Hematopoietic multipotent progenitor cell (in vitro differentiated cells): ENCODE data around the gene SLC4A8. TPM values are rescaled to one million over a fixed set of nuclear protein-coding genes. Genes with fewer than 3 reads are reported as not detected.
A peak's percentile ranks its signal among the peaks of the same experiment; 100 is the strongest.

Experiments used
- DNase-seq, 3 donors: peaks; one replicate each; pipeline ENCODE4 v3.0.0-alpha.2; 2011 to 2015; ENCODE audit warnings: low read depth in 2 of 3, low spot score in 2 of 3
- total RNA-seq: library from RNA; depleted of rRNA; stranded (reverse); fragments of >200 nt; gene quantifications from one replicate; pipeline ENCODE4 v1.2.3, GENCODE V29; 2012

Gene SLC4A8
- total RNA-seq, 1 donor: 5.1 TPM

DNA sequence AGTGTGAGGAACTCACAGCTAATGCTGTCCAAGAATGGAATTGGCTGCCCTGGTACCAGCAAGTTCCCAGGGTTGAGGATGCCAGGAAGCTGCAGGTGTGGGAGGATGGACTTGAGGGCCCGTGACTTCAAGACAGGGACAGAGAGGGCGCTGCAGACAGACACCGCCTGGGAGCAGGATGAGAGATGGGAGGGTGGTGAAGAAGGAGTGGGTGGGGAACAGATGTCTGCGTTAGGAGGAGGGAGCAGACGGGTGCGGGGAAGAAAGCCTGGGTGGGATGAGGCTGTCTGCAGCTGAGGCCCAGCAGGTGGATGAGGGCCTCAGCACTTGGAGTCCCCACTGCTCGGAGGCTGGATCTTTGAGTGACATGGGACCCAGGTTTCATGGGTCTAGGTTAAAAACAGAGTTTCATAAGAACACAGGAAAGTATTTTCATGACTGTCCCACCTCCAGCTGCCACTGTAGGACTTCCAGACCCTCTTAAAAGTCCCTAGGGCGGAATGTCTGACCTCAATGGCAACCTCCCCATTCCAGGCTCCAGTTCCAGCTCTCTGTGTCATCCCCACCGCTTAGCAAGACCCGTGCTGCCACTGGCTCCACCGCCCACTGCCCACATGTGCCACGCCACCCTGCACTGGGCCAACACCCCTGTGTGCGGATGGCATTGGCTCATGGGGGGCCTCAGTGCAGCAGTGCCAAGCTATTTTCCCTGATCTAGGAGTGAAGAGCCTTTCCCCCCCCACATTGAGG, 96.1 kb downstream of the SLC4A8 start:
- DNase-seq: no peak

DNA sequence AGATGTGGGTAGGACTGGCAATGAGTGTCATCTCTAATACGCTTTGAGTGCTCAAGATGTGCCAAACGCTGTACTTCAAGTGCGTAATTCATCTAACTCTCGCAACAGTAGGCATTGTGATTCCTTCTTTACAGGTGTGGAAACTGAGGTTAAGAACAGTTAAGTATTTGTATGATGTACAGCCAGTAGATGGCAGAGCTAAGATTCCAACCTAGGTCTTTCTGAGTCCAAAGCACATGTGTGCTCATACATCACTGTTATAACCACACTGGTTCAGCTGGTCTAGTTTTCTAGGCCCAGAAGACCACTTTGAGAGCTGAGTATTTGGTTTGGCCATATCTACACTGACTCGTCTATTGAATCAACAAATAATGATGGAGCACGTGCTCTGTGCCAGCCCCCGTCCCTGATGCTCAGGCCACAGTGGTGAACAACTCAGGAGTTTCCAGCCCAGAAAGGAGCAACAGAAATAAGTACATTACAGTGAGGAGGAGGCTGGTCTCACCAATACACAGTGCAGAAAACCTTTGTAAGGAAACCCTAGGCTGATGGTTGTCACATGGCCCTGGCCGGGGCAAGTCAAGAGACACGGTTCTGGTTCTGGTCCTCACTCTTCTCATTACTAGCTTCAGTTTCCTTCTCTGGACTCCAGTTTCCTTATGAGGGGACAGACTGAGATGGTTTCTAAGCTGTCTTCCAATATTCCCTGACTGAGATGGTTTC, 97.1 kb downstream of the SLC4A8 start:
- DNase-seq: no peak

DNA sequence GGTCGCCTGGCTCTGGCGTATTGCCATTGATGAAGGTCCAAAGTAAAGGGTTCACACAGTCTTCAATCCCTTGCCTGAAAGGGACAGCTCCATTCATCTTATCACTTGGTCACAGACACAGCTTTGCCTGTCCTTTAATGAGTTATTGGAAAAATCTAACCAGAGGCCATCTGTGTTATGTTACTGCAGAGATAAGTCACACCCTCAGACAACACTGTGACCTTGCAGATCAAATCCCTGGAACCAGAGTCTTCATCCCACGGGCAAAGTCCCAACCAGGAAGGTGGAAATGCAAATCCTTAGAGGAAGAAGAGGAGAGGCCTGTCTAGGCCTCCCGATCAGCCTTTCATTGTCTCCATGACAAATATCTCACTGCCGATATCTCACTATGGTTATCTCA, 98.1 kb downstream of the SLC4A8 start:
- DNase-seq: peak in 1 of 3 donors; percentile 19

DNA sequence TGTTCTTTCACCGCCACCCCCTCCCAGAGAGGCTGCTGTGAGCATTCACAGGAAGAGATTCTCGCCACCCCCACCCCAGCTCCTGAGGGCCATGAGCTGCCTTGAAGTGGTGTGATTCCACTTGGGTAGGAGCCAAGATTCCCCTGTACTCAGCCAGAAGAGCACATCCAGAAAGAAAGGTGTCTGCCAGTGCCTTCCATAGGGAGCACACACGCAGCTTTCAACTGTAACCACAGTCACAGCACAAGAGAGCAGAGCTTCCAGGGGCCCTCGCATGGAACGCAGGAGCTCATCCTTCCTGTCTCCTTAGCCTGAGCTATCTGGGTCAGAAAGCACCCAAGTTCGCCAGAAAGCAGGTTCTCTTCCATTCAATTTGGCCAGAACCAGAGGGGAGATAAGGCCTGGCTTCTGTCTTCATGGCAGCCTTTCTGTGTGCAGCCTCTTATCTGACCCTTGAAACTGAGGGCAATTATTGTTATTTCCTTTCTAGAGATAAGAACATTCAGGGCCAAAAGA, 99.8 kb downstream of the SLC4A8 start:
- DNase-seq: no peak

DNA sequence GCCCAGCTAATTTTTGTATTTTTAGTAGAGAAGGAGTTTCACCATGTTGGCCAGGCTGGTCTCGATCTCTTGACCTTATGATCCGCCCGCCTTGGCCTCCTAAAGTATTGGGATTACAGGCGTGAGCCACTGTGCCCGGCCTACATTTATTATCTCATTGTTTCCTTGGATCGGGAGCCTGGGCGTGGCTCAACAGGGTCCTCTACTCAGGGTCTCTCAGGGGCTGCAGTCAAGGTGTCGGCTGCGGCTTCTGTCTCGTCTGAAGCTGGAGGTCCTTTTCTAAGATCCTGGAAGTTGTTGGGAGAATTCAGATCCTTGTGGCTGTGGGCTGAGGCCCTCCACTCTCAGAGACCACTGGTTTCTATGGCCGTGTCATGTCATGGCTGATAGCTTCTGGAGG, 100.9 kb downstream of the SLC4A8 start:
- DNase-seq: no peak

DNA sequence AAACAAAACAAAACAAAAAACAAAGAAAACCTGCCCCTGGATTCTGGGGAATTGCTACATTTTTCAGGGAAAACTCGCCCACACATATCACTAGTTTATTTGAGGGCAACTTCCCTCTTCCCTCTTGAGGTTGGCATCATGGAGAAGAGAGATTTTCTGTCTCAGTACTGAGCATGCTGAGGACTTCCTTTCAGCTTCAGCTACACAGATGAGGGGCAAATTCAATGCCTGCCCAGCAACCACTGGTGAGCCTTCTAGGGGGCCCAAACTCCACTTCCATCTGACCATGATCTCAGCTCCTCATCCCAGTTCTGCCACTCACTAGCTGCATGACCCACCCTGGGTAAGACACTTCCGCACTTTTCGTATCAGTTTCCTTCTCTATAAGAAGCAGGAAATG, 103.3 kb downstream of the SLC4A8 start:
- no peak for DNase-seq

DNA sequence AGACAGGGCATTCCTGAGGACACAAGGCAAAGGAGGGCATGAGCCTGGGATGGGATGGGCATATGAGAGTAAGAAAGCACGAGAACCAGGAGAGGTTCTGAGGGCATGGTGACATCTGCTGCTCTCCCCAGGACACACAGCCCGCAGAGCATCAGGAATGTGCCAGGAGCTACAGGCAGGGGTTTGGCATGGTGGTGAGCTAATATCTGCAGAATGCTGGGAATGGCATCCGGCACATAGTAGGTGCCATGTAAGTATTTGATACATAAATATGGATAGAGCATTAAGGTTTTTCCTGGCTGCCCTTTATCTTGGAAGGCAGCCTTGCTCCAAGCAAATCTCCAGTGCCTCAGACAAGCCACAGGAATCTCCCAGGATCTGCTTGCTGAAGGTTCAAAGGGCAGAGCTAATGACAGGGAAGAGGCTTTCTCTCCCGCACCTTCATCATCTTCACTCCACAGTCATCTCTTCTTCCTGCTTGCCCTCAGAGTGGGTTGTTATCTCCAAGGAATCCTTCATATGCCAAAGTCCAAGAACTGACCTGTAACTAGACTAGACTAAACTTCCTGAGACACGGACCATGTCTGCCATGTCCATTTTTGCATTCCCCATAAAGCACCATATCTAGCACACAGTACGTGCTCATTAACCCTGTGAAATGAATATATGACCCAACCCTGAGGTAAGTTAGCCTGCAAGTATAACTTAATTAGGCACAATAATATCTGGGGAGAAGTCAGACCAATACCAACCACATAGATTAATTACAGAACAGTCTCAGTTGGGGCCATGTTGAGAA, 104.4 kb downstream of the SLC4A8 start:
- DNase-seq: no peak

DNA sequence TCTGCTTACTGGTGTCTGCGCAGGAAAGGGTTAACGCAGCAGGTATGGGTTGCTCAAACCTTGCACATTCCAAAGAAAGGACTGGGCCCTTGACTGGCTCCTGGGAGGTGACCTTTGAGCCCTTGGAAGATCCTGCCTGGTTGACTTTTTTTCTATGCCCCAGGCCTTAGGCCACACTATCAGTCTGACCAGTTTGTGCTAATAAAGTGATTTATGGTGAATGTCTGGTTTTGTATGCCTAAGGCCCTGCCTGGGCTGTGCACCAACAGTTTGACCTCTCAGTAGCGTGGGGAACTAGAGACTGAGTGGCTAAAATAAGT, 105.0 kb downstream of the SLC4A8 start:
- DNase-seq: no peak

DNA sequence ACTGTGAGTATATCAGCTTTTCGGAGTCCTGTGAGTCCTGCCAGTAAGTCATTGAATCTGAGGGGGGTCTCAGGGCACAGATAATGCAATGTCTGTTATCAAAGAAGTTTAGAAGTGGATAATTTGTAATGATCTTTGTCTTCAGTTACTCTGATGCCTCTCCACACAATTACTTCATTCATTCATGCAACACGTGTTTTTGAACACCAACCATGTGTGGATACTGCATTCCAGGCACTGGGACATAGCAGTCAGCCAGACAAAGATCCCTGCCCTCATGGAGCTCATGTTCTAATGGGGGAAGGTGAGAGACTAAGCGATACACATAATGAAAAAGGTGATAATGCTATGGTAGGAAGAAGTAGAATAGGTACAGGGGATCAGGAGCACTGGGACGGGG, 105.6 kb downstream of the SLC4A8 start:
- no peak for DNase-seq

DNA sequence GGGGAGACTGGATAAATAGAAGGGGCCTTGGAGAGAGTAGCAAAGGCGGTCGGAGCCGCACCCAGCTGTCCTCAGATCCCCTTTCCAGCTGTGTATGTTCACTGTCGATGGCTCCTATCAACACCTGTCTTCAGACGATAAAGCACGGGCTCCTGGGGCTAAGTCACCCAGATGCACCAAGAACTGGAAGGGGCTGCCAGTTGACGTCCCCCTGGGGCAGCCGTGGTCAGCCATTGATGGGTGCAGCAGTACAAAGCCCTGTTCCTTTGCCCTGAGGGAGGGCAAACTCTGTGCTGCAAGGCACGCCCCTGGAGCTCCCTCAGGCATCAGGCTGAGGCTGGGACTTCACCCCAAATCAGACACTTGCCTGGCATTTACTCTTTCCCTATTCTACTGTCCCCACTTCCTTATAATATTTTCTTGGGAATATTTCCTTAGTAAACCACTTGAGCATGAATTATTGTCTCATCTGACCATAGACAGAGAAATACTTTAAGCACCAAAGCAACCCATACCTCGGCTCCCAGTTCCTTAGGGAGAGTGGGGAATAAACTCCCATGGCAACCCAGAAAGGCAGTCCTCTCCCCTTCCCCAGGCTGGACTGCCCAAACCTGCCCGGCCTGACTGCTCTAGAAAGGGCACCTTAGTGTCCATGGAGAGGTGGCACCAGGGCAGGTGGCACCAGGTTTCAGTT, 106.8 kb downstream of the SLC4A8 start:
- no peak for DNase-seq

DNA sequence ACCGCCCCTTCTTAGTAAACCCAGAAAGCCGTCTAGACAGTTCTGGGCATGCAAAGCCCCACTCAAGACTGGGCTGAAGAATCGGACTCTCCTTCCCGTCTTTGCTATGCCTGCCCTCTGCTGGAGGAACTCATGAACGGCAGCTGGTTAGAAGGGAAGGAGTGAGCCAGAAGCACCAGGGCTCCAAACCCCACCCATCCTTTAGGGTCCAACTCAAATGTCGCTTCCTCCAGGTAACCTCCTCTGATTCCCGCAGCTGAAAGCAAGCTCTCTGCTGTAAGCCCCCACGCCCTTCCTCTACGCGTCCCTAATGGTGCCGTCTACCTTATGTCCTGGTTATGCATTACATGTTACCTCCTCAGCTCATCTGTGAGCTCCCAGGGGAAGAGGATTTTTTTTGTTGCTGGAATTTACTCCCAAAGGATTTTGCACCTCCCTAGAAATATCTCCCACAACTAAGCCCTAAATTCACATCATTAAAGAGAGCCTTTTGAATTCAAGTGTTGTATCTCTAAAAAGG, 107.4 kb downstream of the SLC4A8 start:
- DNase-seq: peak; percentile 41 to 91 (median 68)

DNA sequence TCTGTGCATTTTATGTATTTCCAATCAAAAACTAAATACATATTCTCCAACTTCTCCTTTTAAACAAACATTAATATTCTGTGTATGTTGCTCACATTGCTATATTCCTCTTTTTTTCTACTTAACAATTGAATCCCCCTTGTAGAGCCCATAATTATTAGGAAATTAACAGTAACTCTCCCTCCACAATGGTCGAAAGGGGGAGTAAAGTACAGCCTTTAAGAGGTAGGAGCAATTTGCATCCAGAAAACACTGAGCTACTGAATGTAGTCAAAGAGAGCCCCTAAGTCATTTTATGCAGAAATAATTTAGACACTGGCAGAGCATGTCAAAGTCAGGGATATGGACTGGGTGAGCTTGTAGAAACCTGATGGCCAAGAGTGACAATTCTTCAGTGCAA, 109.2 kb downstream of the SLC4A8 start:
- DNase-seq: peak in 1 of 3 donors; percentile 36

DNA sequence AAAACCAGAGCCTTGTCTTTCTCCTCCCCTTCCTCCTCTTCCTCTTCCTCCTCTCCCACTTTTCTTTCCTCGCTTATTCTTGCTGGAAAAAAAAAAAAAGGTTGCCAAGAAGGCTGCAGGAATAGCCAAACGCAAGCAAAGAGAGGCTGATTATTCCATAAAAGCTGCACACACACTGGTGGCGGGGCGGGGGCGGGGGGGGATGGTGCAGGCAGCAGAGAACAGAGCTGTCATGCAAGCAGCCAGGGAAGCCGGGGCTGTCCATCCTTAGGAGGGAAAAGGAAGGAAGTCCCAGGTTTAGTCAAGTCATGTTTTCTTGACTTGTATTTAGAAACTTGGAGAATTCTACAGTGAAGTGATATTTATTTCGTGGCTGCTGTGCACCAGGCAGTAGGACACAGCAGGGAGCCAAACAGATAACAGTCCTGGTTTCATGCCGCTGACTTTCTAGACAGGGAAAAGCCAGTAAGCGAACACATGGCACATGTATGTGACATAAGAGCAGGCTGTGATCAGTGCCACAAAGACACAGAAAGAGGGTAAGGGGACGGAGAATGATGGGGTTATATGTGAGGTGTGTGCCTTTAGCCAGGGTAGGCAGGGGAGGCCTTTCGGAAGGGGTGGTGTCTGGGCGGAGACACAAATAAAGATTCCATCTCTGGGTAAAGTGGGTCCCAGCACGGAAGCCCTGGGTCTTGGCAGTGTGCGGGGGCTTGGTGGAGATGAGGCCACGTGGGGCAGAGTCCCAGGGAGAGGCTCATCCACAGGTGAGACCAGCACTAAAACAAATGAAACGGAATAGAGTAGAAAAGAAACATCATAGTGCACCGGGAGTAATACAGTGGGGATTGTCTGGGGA, 109.8 kb downstream of the SLC4A8 start:
- no peak for DNase-seq

DNA sequence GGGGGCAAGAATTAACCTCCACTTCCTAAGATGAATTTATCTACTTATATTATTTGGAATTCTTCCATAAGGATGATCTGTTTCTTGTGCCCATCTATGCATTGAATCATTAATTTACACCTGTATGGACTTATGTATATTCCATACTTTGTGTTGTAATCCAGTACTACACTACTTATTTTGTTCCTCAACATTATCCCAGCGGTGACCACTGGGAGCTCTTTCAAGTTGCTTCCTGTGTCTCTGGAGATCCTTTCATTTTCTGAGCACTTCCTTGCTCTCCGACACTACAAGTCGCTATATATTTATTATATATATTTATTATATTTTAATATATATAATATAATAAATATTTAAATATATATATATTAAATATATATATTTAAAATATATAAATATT, 111.5 kb downstream of the SLC4A8 start:
- no peak for DNase-seq

DNA sequence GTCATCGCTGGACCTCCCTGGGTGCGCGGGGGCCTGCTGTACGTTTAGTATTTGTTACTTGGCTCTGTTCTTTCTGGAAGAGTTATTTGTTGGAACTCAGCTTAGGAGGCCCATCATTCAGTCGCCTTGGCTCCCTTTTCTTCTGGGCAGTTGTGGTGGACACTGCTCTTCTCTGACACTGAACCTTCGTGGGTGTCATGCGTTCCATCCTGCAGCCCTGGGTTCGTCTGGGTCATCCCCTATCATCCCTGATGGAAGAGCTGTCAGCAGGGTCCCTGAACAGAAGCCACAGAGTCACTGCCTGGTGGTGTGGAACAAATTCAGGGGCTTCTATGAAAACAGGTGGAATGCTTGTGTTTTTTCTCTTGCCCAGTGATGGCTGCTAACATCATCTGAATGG, 113.5 kb downstream of the SLC4A8 start:
- DNase-seq: no peak

DNA sequence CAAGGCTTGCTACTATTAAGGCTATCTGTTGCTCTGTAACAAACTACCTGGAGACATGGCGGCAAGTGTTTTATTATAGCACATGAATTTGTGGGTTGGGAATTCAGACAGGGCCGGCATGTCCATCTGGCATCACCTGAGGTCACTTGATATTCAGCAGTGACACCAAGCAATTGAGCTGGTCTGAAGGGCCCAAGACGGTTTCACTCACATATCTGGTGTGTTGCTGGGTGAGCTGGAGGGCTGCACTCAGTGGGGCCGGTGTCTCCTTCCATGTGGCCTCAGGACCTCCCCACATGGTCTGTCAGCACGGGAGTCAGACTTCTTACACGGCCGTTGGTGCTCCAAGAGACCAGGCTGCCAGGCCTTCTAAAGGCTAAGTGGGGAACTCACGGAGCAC, 114.0 kb downstream of the SLC4A8 start:
- no peak for DNase-seq

DNA sequence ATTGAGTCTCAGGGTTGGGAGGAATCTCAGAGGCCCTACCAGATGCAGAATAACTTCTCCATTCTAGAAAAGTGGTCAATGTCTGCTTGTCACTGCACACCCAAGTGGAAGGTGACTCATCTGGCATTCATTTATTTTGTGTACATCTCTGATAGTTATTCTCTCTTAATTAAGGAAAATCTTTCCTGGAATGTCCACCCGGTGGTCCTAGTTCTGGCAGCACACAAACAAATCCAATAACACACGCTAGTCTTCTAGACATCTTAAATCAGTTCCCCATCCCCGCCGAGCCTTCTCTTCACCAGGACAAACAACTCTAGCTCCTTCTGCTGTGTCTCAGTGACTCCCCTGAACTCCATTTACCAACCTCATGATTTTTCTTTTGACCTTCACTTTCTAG, 116.4 kb downstream of the SLC4A8 start:
- DNase-seq: no peak

DNA sequence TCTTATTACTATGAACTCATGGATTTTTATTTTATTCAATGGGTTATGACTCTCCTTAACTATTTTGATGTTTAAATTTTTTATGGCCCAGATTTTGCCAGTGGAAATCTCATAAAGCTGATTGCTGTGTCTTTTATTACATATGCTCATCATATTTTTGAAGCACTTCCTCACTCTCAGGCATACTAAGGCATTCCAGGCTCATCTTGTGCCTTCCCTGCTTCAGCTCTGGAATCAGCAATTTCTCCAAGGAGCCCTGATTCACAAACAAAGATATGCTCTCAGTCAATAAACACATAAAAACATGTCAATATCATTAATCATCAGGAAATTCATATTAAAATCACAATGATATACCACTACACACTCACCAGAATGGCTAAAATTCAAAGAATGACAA, 121.5 kb downstream of the SLC4A8 start:
- DNase-seq: no peak

DNA sequence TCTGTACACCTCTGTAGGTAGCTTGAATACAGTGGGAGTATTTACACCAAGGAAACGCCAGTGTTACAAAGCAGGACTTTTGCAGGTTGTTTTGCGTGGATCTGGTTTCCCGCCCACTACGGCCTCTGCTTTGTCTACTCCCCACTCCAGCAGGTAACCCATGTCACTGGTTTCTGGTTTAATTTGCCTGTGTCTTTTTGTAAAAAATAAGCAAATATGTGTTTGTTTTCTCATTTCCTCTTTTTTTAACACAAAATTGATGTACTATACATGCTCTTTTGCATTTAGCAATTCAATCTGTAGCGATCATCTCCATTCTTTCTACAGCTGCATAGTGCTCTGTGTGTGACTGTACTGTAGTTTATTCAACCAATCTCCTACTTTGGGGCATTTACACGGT, 123.0 kb downstream of the SLC4A8 start:
- no peak for DNase-seq

DNA sequence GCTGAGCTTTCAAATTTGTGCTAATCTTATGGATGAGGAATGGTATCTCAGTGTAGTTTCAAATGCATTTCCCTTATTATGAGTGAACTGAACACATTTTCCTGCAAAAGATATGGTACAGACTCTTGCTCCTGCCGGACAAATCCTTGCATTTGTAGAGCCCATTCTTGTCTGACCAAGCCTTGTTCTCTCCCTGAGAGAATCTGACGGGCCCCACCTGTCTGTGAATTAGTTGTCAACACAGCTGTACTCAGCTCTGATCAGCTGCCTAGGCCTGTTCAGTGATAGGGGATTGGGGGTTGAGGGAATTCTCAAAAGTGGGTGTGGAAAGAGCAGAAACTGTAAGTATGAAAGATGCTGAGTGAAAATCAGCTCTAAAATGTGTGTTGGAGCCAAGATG, 123.6 kb downstream of the SLC4A8 start:
- no peak for DNase-seq
